Measurements from ENCODE around the gene SS18L1. TPM values are rescaled to one million over a fixed set of nuclear protein-coding genes. Genes with fewer than 3 reads are reported as not detected.

SS18L1 gene
- total RNA-seq, 2 experiments from 2014 or later: 17.0 to 17.7 TPM

DNA sequence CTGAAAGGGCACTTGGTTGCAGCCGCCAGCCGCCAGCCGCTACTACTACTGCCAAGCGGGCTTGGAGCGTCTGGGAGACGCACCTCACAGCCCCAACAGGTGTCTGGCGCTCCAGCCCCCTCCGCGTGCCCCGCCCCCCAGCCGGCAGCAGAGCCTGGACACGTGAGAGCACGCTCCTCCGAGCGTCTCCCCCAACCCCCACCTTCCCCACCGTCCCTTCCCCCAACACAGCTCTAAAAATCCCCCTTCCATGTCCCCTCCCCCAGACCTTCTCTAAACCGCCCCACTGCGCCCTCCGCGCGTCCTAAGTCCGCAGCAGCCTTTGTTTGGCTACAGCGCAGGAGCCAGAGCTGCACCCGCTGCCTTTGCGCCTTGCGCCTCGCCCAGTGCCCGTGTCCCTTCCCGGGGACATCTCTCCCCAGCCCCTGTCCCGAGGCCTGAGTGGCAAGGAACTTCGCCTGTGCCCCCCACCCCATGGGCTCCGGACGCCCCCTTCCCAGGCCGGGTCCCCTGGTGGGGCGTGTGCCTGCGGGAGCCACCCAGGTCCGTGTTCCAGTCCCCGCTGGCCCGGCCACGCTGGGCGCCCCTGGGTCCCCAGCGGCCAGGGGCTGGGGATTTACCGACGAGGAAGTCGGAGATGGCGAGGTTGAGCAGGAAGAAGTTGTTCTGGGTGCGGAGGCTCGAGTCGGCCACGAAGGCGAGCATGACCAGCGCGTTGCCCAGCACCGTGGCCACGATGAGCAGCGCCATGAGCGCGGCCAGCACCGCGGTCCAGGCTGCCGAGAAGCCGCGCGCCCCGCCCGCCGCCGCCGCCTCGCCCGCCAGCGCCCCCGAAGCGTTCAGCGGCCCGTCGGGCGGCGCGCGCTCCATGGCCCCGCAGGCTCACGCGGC lies 75.8 kb downstream of the SS18L1 start:
- peaks cover 24% of the 10 kb centered on the region for H3K4me1 ChIP-seq (ENCODE audit: insufficient read depth, low read length, poor library complexity, severe bottlenecking)
- intact Hi-C loops (cut with micrococcal nuclease; ENCODE audit: unreplicated experiment): no loop called here
- no peaks in the 10 kb centered on the region for H4K20me1 ChIP-seq (ENCODE audit: insufficient read depth, low read length)
- no peak for DNase-seq (ENCODE audit: low spot score)
- no peak overlapping the region for H2AFZ ChIP-seq (ENCODE audit: low read length)
- H3K9me3 ChIP-seq (ENCODE audit: low read length): no peaks in the 10 kb centered on the region
- no peak for TF ChIP-seq EZH2phosphoT487 (IDR thresholded peaks at IDR 0.05; ENCODE audit: borderline replicate concordance, low read depth, low read length)
- TF ChIP-seq, protein P1, sequence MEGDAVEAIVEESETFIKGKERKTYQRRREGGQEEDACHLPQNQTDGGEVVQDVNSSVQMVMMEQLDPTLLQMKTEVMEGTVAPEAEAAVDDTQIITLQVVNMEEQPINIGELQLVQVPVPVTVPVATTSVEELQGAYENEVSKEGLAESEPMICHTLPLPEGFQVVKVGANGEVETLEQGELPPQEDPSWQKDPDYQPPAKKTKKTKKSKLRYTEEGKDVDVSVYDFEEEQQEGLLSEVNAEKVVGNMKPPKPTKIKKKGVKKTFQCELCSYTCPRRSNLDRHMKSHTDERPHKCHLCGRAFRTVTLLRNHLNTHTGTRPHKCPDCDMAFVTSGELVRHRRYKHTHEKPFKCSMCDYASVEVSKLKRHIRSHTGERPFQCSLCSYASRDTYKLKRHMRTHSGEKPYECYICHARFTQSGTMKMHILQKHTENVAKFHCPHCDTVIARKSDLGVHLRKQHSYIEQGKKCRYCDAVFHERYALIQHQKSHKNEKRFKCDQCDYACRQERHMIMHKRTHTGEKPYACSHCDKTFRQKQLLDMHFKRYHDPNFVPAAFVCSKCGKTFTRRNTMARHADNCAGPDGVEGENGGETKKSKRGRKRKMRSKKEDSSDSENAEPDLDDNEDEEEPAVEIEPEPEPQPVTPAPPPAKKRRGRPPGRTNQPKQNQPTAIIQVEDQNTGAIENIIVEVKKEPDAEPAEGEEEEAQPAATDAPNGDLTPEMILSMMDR (conservative IDR thresholded peaks at IDR 0.05; ENCODE audit: low read length): no peak
- no peak overlapping the region for H3K4me3 ChIP-seq (ENCODE audit: low read depth, low read length, poor library complexity, severe bottlenecking)
- ChIA-PET CTCF (ENCODE audit: unreplicated experiment) (no interaction called here), POLR2A (no interaction called here)
- no peaks in the 10 kb centered on the region for H3K36me3 ChIP-seq (ENCODE audit: insufficient read depth, low read length)
- no peaks in the 10 kb centered on the region for H3K79me2 ChIP-seq (ENCODE audit: insufficient read depth, low read depth, low read length)
- no peak overlapping the region for H3K4me2 ChIP-seq (ENCODE audit: low read length)
- no peaks in the 10 kb centered on the region for H3K9me2 ChIP-seq (ENCODE audit: insufficient read depth, low read length)
- BruUV-seq (replicated peaks): no TSS peak
- H3K27ac ChIP-seq (ENCODE audit: low read depth, low read length, poor library complexity, severe bottlenecking): no peak overlapping the region

DNA sequence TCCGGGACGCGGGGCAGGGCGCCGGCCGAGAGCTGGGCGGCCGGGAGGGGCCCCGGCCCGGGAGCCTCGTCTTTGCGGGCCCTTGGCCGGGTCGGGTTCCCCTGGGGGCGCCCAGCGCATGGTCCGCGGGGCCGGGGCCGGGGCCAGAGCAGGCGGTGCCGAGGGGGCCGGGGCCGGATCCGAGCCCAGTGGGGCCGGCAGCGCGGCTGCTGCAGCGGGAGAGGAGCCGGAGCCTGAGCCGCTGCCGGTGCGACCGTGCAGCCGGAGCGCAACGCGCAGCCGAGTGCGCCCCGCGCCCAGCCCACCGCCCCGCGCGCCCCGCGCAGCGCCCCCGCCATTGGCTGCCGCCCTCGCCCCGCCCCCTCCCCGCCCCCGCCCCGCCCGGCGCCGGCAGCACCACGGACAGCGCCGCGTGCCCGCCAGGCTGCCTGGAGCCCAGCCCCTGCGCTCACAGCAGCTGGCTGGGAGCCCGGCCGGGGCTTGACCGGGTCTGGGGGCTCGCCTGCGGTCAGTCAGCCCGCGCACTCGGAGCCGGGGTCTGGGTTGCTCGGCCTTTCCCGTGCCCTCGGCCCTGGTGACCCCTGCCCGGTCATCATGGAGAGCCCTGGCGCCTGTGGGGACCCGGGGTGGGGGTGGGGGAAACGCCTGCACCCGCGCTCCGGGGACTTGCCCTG lies 76.6 kb downstream of the SS18L1 start, which contains the start of gene HRH3:
Gene HRH3 (minus strand): TSS at position 287 of the 674 bp plus-strand sequence. CDS start 308 bp downstream, outside the sequence.
- no peak for TF ChIP-seq EZH2phosphoT487 (IDR thresholded peaks at IDR 0.05; ENCODE audit: borderline replicate concordance, low read depth, low read length)
- TF ChIP-seq, protein P1 (conservative IDR thresholded peaks at IDR 0.05; ENCODE audit: low read length): no peak
- H3K36me3 ChIP-seq (ENCODE audit: insufficient read depth, low read length): no peaks in the 10 kb centered on the region
- H3K4me3 ChIP-seq (ENCODE audit: low read depth, low read length, poor library complexity, severe bottlenecking): no peak within 1 kb of the TSS
- ChIA-PET CTCF (ENCODE audit: unreplicated experiment) (no interaction called here), POLR2A (no interaction called here)
- no TSS peak for BruUV-seq (replicated peaks)
- H2AFZ ChIP-seq (ENCODE audit: low read length): no peak within 1 kb of the TSS
- H3K9me2 ChIP-seq (ENCODE audit: insufficient read depth, low read length): no peaks in the 10 kb centered on the region
- peaks cover 23% of the 10 kb centered on the region for H3K4me1 ChIP-seq (ENCODE audit: insufficient read depth, low read length, poor library complexity, severe bottlenecking)
- DNase-seq (ENCODE audit: low spot score): peak; percentile 56
- peak within 1 kb of the TSS; percentile 21; the same call in 1 of the 2 replicates for H3K4me2 ChIP-seq (ENCODE audit: low read length)
- intact Hi-C loops (cut with micrococcal nuclease; ENCODE audit: unreplicated experiment): no loop called here
- no peaks in the 10 kb centered on the region for H3K9me3 ChIP-seq (ENCODE audit: low read length)
- no peaks in the 10 kb centered on the region for H4K20me1 ChIP-seq (ENCODE audit: insufficient read depth, low read length)
- H3K79me2 ChIP-seq (ENCODE audit: insufficient read depth, low read depth, low read length): no peaks in the 10 kb centered on the region
- no peak within 1 kb of the TSS for H3K27ac ChIP-seq (ENCODE audit: low read depth, low read length, poor library complexity, severe bottlenecking)

All from OCI-LY7 (cell line).